Gastrocnemius medialis (tissue), 4 donors: Measurements from ENCODE around the gene SHC4.

ENCODE experiments used
- POLR2A ChIP-seq, 2 donors: fragments of 450-650 bp; IDR thresholded peaks; one replicate each; pipeline ENCODE4 v1.6.1; 2017; ENCODE audit warnings: antibody characterized with exemption in 2 of 2, mild to moderate bottlenecking in 2 of 2, moderate library complexity in 2 of 2
- TF ChIP-seq, protein P1 (sequence below), 5 experiments: fragments of 450-650 bp in 3 of 5; fragments of 200-600 bp in 2 of 5; sonication (generic) in 2 of 5; IDR thresholded peaks in 4 of 5; conservative IDR thresholded peaks in 1 of 5; 1 replicate in 4 of 5; 2 replicates in 1 of 5; pipeline ENCODE4 v1.5.1; 2016 to 2019; ENCODE audit warnings: antibody characterized with exemption in 5 of 5, mild to moderate bottlenecking in 3 of 5, moderate library complexity in 3 of 5

DNA sequence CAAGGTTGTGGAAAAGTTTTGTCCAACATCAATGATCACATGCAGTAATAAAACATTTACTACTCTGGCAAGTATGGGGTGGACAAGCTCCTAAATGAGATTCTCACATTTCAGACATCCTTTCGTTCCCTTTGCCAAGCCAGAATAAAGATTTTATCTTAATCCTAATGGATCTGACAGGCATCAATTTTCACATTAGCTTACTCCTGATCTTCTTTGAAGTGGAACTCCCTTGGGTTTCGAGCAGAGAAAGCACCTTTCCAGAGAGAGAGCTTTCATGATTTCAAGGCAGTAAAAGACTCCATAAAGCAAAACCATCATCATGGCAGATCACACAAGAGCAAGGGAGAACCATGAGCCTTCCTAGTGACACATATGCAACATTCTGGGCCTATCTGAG lies 113.1 kb downstream of the SHC4 start:
- TF ChIP-seq, protein P1, sequence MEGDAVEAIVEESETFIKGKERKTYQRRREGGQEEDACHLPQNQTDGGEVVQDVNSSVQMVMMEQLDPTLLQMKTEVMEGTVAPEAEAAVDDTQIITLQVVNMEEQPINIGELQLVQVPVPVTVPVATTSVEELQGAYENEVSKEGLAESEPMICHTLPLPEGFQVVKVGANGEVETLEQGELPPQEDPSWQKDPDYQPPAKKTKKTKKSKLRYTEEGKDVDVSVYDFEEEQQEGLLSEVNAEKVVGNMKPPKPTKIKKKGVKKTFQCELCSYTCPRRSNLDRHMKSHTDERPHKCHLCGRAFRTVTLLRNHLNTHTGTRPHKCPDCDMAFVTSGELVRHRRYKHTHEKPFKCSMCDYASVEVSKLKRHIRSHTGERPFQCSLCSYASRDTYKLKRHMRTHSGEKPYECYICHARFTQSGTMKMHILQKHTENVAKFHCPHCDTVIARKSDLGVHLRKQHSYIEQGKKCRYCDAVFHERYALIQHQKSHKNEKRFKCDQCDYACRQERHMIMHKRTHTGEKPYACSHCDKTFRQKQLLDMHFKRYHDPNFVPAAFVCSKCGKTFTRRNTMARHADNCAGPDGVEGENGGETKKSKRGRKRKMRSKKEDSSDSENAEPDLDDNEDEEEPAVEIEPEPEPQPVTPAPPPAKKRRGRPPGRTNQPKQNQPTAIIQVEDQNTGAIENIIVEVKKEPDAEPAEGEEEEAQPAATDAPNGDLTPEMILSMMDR (IDR thresholded peaks at IDR 0.05 in 4 of 5, conservative IDR thresholded peaks at IDR 0.05 in 1 of 5) = no peak
- TF ChIP-seq POLR2A (IDR thresholded peaks at IDR 0.05) = no peak
